GM19240 (cell line): Measurements from ENCODE around the gene SULT4A1.

ENCODE experiments used
- DNase-seq: peaks from one replicate; pipeline ENCODE4 v3.0.0; 2011; ENCODE audit warnings: low spot score; ENCODE audit not compliant: insufficient read length

The SULT4A1 gene

DNA sequence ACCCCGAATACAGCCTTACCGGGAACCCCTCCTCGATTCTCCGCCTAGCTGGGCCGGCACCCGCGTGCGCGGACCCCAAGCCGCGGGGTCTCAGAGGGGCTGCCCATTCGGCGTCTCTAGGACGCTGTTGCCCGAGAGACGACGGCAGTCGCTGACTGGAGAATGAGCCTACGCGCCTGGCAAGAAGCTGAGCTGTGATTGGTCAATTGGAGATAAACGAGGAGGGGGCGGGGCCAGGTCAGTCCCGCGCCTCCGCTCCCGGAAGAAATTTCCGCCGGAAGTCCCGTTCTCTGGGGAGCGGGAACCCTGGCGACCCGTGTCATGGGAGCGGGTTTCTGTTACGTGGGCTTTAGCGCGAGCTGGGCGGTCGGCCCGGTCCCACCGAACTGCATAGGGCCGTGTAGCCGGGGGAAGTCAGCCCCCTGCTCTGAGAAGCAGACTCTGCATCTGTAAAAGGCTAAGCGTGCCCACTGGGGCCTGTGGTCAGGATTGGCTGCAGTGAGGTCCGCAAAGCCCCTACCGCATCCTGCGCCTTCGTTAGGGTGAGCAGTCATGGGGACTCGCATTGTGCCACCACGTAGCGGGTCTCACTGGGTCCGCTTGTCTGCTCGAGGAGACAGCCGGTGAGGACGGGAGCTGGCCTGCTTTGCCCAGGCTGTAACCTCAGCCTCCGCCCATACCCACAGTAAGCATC is 50.0 kb downstream of the SULT4A1 start, which contains the start of gene EFCAB6:
EFCAB6 (minus strand) TSS at position 157 of the 694 bp plus-strand sequence. CDS start 29,987 bp downstream, outside the sequence.
- DNase-seq, result peak; percentile 76

DNA sequence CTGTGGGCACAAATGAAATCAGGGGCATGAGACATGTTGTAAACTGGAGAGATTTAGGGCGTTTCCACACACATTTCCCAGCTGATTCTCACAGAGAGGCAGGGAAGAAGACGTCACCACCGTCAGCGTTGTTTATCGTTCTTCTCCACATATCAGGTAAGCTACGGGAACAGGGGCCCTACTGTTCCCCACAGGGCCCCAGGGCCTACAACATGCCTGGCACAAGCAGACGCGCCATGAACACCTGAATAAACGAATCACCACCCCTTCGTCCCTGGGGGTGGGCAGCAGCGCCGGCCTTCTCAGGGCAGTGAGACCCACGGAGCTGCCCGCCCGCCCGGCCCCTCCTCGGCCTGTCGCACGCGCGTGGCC is 50.5 kb downstream of the SULT4A1 start:
- no peak for DNase-seq

DNA sequence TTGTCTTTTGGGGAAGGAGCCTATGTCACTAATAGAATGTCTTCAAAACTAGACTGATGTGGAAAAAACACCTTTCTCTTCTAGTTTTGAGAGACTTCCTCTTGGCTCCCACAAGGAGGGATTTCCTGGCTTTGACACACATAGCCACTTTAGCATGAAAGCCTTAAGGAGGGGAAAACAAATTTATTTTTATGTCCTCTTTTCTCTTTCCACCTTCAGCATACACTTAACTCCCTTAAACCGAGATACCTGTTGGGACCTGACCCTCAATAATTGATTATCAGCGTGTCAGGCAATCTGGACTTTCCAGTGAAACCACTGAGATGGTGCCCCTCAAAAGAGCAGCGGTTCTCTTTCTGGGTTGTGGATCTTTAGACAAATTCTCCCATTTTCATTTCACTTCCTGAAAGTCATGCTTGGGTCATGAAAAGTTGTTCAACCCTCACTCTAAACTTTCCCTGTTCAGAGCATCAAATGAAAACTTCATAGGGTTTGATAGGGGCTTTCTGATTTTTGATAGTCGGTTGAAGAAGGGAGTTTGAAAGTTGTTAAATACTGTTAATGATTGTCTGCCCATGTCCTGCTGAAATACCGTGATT is 59.3 kb downstream of the SULT4A1 start:
- DNase-seq, result no peak

DNA sequence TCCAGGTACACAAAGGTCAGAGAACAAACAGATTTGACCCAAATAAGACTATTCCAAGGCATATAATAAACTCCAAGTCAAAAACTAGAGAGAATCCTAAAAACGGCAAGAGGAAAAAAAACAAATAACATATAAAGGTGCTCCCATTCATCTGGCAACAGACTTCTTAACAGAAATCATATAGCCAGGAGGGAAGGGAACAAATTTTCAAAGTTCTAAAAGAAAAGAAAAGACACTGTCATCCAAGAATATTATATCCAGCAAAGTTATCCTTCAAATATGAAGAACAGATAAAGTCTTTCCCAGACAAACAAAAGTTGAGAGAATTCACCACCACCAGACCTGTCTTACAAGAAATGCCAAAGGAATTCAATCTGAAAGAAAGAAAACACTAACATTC is 61.3 kb downstream of the SULT4A1 start:
- no peak for DNase-seq

DNA sequence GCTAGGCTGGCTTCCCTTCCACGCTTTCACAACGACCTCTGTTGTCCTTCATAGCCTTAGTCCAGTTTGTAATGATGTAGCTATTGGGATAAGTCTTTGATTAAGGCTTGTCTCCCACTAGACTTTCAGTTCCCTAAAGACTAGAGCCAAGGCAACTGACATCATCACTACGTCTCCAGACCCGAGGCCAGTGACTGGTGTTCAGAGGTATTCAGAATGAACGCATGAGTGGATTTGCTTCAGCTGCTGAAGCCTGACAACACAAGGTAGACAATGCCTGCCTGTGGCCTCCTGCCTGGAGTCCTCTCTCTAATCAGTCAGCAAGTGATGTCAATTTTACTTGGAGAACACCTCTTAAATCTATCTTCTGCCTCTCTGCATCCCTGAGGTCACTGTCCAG is 63.8 kb downstream of the SULT4A1 start:
- DNase-seq, result peak; percentile 13

DNA sequence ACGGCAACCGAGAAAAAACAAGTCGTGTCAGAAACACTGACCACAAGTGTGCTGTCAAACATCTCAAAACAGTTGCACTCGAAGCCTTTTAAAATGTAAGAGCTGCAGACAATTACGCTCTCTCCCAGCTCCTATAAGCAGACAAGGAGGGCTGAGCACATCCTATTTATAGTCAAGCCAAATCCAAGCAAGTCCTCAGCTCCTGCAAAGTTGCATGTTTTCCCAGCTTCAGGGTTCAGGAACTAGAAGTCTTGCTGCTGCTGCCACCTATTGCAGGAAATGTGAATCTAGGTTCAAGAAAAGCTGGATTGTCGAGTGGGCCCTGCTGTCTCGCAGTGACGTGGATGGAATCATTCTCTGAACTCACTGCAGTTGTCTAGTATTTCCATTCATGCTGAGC is 65.7 kb downstream of the SULT4A1 start:
- DNase-seq, result no peak

DNA sequence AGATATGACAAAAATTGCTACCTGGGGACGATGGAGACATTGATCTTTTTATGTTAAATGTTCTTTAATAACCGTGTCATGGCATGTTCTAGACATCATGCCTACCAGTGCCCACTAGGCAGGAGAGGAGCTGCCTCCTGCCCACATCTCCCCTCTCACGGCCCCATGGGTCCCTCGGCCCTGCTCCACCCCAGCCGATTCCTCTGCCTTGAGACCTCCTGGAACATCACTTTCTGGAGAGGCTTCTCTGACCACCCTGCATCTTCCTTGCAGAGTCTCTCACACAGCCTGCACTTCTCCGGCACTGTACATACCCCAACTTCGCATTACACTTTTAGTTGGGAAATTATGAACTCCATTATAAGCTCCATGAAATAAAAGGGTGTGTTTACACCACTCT is 67.0 kb downstream of the SULT4A1 start:
- no peak for DNase-seq

DNA sequence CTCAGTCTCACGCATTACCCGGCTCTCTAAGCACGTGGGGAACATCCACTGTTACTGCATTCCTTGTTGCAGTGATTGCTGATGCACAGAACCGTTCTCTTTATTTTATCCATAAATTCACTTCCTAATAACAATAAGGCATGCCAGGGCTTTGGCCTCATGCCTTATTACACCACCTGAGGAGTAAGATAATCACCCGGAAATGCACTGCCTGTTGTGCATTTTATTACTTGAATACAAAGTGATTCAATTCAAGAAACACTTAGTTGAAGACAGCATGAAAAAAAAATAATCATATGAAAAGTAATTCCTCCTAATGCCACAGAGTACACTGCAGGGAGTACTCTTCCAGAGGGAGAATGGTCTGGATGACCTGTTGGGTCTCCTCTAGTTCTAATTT is 69.4 kb downstream of the SULT4A1 start:
- DNase-seq, result no peak

DNA sequence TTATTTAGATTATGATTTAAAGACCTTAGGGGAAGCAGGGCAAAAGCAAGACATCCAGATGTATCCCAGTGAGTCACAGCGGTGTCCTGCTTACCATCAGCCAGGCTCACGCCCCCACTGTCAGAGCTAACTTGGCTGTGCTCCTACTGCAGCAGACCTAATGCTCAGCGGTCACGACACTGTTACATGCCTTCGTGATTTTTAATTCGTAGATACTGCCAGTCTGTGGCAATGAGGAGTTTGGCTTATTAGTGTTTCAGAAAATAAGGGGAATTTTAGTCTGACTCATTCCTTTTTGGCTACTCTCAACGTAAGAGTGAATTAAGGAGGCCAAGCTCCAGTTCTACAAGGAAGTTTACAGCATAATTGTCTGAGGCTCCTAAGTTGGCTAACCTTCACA is 72.9 kb downstream of the SULT4A1 start:
- DNase-seq, result no peak

DNA sequence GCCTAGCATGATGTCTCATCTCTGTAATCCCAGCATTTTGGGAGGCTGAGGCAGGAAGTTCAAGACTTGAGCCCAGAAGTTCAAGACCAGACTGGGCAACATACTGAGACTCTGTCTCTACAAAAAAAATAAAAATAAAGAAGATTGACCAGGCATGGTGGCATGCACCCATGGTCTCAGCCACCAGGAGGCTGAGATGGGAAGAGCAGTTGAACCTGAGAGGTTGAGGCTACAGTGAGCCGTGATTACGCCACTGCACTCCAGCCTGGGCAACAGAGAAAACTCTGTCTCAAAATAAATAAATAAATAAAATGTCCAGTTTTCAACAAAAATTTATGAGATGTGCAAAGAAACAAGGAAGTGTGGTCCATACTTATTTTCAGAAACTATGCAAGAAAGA is 78.5 kb downstream of the SULT4A1 start:
- no peak for DNase-seq

DNA sequence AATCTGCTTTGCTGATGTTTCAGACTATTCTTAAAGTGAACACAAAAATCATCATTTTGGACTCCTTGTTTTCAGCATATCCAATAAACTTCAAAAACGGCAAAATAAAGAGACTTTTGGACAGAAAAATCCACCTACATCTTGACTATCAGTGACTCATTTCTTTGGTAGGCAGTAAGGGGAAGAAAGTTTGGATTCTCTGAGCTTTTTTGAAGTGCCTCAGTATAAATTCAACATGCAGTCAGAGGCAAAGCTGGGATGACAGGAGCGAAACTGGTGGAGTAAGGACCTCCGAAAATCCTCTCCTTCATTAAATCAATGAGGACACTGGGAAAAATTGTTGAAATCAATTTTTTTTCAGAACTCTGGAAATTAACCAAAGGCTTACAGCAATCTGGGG is 79.9 kb downstream of the SULT4A1 start:
- DNase-seq, result no peak

DNA sequence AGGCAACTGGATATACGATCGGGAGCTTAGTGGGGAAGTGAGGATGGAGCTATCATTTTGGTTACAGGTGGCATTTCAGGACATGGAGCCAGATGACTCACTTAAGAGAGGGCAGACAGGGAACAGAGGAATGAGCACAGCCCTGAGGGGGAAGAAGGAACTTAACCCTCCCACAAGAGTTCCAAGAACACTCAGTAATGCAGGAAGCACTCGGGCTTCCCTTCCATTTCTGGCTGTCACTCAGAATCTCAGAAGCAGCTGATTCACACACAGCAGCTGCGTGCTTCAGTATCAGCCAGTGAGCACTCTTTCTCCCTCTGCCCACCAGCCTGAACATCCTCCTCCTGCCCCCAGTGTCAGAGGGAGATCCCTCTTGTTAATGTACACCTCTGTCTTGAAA is 85.0 kb downstream of the SULT4A1 start:
- no peak for DNase-seq

DNA sequence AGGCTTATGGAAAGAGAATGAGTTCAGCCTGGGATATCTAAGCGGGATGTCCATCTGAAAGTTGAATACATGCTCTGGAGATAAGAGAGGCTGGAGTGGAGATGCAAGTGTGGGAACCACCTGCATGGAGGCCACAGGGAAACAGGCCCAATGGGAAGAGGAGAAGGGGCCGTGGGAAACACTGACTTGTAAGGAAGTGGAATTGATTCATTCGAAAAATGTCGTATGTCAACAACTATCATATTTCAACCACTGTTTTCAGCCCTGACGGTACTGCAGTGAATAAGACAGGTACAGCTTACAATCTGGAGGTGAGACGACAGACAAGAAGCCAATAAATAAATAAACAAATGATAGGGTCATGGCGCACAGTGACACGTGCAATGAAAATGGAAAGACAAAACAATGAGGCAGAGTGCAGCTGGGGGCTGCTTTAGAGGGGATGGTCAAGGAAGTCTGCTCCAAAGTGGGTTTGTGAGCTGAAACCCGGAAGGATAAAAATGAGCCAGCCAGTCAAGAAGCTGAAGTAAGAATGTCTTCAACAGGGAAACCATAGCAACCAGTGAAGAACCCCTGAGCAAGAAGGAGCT is 86.1 kb downstream of the SULT4A1 start:
- no peak for DNase-seq
